Measurements from ENCODE around the gene SGMS1.

GRCh38 chr10:50358925-50359687 lies 264.6 kb downstream of the SGMS1 start:
- no peak for TF ChIP-seq CTCF (IDR thresholded peaks at IDR 0.05)
- TF ChIP-seq POLR2A (IDR thresholded peaks at IDR 0.05): no peak

All from heart left ventricle (tissue), 13 donors.